ENCODE results near the gene IL1RL1.

The IL1RL1 gene

DNA sequence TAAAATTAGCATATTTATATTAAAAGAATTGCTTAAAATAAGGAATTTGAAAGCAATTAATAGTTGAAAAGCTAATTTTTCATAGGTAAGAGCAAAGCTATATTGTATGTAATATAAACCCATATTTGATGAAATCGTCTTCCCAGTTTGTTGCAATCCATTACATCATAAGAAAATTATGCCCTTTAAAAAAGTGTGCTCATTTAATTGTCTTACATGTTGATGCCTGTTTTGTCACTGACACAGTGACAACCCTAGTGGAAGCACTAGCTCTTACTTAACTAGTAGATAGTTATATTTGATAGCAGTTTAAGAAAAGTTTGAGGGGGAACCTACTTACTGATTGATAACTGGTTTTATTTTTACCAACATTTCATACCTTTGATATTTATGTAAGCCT lies 81.6 kb downstream of the IL1RL1 start:
- no peaks in the 10 kb centered on the region for H3K27me3 Mint-ChIP-seq
- no peaks in the 10 kb centered on the region for H3K9me3 Mint-ChIP-seq
- H3K27ac Mint-ChIP-seq, result no peak overlapping the region
- H3K4me1 Mint-ChIP-seq (ENCODE audit: low read depth), result peaks cover 16% of the 10 kb centered on the region
- H3K36me3 Mint-ChIP-seq (ENCODE audit: low read depth), result peaks cover 59% of the 10 kb centered on the region
- H3K4me3 Mint-ChIP-seq, result no peak overlapping the region

DNA sequence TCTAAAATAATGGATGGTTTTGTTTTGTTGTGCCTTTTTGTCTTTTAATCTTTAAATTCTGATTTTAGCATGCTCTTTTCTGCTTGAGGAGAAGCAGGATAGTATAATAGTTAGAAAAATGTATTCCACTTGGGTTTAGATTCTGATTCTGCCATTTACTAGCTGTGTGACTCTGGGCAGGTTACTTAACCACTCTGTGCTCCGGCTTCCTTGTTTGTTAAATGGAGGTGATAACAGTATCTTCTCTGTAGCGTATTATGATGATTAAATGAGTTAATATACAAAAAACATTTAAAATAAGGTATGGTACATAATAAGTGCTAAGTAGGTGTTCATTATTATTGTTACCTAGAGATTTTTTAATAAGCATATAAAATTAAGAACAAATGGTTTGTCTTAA lies 84.6 kb downstream of the IL1RL1 start:
- Mint-ChIP-seq H3K27ac (no peak overlapping the region), H3K4me1 (ENCODE audit: low read depth) (peaks cover 32% of the 10 kb centered on the region), H3K27me3 (no peaks in the 10 kb centered on the region), H3K36me3 (ENCODE audit: low read depth) (peaks cover 41% of the 10 kb centered on the region), H3K9me3 (no peaks in the 10 kb centered on the region), H3K4me3 (no peak overlapping the region)

DNA sequence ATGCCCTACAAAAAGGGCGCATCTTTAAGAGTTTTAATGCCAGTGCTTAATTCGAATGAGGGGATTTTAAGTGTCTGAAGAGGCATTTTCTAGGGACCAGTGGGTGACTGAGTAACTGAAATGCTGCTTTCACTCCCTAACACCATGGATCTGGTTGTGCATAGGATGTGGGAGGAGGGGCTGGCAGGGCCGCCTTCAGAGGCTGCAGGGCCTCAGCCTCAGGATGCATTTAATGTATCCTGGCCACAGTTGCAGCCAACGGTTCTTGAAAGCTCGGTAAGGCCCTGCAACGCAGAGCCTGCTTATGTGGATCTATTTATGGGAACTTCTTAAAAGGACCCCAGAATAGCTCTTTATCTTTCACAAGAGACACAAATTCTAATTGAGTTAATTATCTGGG lies 85.8 kb downstream of the IL1RL1 start:
- Mint-ChIP-seq H3K9me3 (no peaks in the 10 kb centered on the region), H3K27ac (no peak overlapping the region), H3K36me3 (ENCODE audit: low read depth) (peaks cover 29% of the 10 kb centered on the region), H3K4me1 (ENCODE audit: low read depth) (peaks cover 32% of the 10 kb centered on the region), H3K4me3 (no peak overlapping the region), H3K27me3 (no peaks in the 10 kb centered on the region)

GRCh38 chr2:102399499-102400141 lies 88.3 kb downstream of the IL1RL1 start:
- H3K36me3 Mint-ChIP-seq (ENCODE audit: low read depth), result peaks cover 12% of the 10 kb centered on the region
- H3K9me3 Mint-ChIP-seq, result no peaks in the 10 kb centered on the region
- peaks cover 30% of the 10 kb centered on the region for H3K4me1 Mint-ChIP-seq (ENCODE audit: low read depth)
- H3K4me3 Mint-ChIP-seq, result no peak overlapping the region
- H3K27me3 Mint-ChIP-seq, result no peaks in the 10 kb centered on the region
- H3K27ac Mint-ChIP-seq, result no peak overlapping the region

- Mint-ChIP-seq H3K4me3 (no peak overlapping the region), H3K36me3 (ENCODE audit: low read depth) (peaks cover 9% of the 10 kb centered on the region), H3K27ac (peak overlapping the region; percentile 56), H3K9me3 (no peaks in the 10 kb centered on the region), H3K27me3 (no peaks in the 10 kb centered on the region), H3K4me1 (ENCODE audit: low read depth) (peaks cover 30% of the 10 kb centered on the region)
Observed at GRCh38 chr2:102401456-102401855, 90.1 kb downstream of the IL1RL1 start.
